NCI-H1092 (cell line): ENCODE measurements around the gene RACGAP1.
A peak's percentile ranks its signal among the peaks of the same experiment; 100 is the strongest.
"Not testable (repeated sequence)": the region's sequence is repeated elsewhere in the genome, so short reads cannot be mapped to it uniquely, and the experiment has no call there.

Experiments
- DNase-seq: peaks from one replicate; lab custom pipeline; 2025; lab: John Stamatoyannopoulos, UW

RACGAP1 gene

GRCh38 chr12:50055831-50056638 lies 30.7 kb upstream of the RACGAP1 start:
- DNase-seq: no peak

DNA sequence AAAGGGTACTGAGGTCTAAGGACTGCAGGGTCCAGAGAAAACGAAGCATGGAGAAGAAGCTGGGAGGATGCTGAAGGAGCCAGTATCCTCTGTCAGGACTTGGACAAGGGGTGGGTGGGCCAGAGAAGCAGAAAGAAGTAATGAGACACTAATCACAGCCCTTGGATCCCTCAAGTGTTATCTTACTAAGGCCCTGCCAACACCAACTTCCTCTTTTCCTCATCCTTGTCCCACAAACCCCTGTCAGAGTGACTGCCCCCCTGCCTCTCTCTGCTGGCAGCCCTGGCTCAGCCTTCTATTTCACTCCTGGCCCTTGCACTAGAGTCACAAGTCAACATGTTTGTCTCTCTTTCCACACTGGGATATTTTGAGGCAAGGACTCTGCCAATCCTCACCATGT lies 28.3 kb upstream of the RACGAP1 start:
- no peak for DNase-seq

GRCh38 chr12:50052964-50053363 lies 27.7 kb upstream of the RACGAP1 start:
- no peak for DNase-seq

- no peak for DNase-seq
These were observed 27.2 kb upstream of the RACGAP1 start for GRCh38 chr12:50052544-50052943.

DNA sequence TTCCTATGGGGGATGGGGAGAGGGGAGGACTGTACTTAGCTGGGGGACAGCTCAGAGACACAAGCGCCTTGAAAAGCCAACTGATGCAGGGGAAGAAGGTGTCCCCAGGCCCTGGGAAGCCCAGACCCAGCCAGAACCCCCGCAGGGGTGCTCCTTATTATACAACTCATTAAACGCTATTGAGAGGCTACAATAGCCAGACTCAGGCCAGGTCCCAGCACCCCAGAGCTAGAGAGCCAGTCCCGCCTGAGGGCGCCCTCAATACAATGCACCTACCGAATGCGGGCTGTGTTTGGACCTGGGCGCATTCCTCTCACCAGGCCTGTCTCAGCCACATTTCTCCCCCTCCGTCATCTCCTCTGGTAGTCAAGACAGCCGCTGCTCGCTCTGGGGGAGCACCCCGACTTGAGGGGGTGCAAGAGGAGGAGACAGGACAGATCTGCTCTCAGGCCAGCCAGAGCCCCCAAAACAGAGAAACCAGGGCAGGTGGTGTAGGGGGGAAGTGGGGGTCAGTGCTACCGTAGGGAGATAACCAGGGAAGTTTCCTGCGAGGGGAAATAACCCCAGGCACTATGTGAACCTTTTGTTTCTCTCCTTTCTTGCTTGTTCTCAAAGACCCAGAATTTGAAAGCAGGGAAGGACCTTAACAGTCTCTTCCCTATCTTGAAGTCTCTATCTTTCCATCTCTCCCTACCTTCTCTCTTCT lies 26.0 kb upstream of the RACGAP1 start:
- DNase-seq: no peak

DNA sequence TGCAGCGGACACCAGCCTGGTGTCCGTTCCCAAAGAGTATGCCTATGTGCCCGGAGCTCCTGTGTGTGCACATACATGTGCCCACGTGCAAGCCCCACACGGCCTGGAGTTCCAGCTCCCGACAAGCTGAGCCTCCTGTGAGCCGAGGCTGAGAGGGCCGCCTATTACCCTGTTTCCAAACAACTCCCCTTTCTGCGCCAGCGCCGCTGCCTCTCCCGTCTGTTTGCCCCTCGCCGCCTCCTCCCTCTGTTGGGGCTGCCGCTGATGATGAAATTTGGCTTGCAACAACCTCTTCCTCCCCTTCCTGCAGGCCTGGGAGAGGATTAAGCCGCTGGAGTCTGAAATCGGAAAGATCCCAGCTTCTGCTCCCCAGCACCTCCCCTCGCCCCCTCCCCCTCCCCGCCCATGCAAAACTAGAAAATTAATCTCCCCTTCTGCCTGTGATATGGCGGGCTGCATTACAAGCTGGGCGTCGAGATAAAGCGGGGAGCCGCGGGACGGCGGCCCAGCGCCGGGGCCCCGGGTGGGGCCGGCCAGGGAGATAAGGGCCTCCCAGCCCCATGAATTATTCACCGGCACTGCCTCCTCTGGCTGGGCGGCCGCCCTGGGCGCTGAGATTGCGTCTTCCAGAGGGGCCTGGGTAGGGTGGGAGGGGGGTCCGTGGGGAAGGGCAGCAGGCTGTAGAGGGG lies 25.3 kb upstream of the RACGAP1 start:
- no peak for DNase-seq

DNA sequence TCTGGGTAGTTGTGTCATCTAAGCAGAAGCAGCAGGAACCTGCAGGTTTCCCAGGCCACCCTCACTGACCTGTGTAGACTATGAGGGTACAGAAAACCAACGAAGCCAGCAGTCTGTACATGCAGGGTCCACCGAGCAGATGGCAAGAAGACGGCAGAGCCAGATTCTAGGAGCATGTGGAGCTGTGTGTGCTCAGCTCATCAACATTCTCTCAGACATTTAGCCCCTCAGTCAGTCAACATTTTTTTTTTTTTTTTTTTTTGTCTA lies 24.8 kb upstream of the RACGAP1 start:
- no peak for DNase-seq

DNA sequence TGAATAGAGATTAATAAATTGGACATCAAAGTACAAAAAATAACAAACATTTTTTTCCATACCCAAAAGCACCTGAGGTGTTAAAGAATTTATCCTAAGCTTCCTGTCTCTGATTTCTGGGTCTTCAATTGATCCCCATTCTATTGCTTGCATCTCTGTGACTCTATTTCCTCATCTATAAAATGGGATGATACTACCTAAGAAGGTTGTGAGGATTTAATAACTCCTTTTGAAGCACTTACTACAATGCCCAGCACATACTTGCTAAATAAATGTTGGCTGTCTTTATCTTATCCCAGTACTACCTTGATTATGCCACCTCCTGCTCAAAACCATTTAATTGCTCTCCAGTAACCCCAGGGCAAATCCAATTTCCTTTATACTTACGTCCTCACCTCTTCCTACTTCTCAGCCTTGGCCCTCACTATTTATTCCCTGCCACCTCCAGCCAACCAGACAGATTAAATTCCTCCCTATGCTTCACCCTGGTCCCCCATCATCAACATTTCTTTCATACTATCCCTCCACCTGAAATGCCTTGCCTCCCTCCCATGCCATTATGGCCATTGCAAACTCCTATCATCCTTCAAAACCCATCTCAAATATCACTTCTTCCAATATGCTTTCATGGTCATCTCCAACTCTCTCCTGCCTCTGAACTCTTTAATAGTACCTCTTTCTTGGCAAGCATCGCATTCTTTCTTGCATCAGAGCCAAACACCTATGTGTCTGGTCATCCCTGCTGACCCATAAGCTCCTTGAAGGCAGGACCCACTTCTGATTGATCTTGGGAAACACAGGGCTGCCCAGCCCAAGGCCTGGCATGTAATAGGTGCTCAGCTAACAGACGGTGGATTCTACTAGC lies 24.2 kb upstream of the RACGAP1 start:
- DNase-seq: no peak

DNA sequence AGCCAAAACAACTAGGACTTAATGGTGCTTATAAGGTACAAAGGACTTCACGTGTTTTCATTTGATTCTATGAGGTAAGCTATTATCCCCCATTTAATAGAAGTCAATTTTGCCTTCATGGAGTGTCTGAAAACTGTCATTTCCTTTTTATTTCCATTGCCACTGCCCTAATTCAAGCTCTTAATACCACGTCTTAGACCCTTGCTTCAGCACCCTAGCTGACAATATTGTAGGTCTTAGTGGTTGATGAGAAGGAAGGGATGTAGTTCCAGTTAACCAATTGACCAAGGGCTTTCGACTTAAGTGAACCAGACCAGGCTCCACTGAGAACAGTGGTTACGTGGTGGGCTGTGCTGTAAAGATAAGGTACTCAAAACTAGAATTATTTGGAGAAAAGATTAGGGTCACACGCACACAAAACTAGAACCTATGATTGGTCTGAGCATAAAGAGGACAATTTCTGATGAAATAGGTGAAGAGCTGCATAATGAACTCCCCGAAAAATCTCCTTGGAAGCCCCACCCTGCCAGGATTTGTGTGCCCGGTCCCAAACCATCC lies 22.5 kb upstream of the RACGAP1 start:
- no peak for DNase-seq

DNA sequence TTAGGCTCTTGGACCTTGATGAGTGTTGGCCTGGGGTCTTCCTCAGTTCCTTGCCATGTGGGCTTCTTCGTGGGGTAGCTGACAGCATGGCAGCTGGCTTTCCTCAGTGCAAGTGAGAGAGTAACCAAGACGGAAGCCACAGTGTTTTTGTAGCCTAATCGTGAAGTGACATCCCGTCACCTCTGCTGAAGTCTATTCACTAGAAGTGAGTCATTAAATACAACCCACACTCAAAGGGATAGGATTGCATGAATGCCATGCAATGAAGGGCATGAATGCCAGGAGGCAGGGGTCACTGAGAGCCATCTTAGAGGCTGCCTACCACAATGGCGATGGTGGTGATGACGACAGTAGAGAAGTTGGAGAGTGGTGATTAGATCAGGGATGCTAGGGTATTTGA lies 18.6 kb upstream of the RACGAP1 start:
- DNase-seq: no peak

- no peak for DNase-seq
These were observed 18.0 kb upstream of the RACGAP1 start for GRCh38 chr12:50043308-50043707.

DNA sequence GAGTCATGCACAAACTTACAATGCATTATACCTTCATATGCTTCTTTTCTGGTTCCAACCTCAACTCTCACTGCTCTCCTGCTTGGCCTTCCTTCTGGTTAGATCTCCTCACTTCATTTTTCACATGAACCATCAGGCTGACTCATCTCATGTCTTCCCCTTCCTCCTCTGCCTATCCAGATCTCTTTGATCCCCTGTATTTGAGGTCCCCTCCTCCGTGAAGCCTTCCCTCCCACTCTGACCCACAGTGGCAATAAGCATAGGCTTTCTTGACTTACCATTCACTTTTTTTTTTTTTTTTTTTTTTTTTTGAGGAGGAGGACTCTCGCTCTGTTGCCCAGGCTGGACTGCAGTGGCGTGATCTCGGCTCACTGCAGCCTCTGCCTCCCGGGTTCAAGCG lies 17.4 kb upstream of the RACGAP1 start:
- DNase-seq: no peak

DNA sequence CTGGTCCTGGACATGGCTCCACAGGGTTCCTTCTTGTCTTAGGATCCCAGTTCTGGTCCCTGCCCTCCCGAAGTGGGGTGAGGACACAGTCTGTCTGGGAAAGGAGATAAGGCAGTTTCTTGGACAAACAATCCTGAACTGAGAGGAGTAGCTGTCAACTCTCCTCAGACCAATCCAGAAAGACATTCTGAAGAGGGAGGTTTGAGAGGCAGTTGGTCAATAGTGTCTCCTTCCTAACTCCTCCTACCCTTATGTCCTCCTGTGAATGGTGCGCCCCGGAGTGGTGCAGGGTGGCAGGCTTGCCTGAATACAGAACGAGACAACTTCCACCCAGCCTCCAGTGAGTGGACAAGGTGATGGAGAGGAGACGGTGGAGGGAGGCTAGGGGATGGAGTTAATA lies 16.7 kb upstream of the RACGAP1 start:
- no peak for DNase-seq

DNA sequence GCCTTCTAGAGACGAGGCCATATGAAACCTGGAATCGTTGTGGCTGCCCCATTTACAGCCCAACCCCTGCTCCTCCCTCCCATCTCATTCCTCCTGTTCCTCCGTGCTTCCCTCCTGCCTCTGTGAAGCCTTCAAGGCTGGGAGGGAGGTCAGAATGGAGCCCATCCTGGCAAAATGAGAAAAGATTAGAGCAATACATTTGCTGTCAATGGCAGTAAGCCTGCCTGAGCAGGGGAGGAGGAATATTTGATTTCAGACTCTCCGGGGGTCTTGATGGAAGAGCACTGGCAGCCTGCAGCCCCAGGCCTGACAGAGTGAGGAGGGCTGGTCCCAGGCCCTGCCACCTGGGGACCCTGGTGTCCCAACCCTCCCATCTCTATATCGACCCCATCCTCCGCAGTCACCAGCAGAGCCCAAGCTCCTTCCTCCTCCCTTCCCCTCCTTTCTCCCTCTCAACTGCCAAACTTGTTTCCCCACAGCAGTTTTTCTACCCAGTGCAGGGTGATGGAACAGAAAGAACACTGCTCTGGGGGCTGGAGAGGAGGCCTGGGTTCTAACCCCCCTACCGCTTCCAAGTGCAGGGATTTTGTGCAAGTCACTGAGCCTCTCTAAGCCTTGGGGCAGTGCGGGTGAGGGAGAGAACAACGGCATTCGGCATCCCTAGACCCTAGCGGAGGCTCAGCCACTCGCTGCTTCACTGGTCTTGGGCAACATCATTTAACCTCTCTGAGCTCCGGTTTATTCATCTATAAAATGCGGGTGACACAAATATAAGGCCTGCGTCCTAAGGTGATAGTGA lies 16.0 kb upstream of the RACGAP1 start:
- DNase-seq: no peak

- no peak for DNase-seq
These were observed 15.4 kb upstream of the RACGAP1 start for GRCh38 chr12:50040657-50041056.

DNA sequence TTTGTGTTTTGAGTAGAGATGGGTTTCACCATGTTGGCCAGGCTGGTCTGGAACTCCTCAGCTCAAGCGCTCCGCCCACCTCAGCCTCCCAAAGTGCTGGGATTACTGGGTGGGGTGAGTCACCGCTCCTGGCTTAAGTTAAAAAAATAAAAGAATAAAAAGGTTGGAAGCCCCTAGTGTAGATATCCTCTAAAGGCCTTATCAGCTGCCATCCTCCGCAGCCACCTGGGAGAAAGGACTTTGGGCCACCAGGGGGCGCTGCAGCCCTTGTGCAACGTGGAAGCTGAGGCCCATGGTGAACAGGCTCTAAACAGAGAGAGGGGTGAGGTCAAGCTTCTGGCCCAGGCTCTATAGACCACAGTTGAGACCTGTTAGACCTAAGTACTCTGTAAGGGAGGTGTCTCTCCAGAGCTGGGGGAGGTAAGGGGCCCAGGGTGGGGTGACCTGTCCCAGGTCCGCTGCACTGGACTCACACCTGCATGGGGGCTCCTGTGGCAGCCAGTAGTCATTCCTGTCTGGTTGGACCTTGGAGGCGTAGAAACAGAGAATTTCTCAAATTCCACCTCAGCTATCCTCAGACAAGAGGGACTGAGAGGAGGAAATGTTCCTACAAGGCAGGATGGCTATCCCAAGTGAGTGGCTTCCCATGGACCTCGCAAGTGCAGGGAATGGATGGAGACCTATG lies 14.0 kb upstream of the RACGAP1 start:
- peak; percentile 36 for DNase-seq

GRCh38 chr12:50038336-50038735 lies 13.0 kb upstream of the RACGAP1 start:
- DNase-seq: no peak

GRCh38 chr12:50032854-50033581 lies 7.7 kb upstream of the RACGAP1 start:
- DNase-seq: no peak

DNA sequence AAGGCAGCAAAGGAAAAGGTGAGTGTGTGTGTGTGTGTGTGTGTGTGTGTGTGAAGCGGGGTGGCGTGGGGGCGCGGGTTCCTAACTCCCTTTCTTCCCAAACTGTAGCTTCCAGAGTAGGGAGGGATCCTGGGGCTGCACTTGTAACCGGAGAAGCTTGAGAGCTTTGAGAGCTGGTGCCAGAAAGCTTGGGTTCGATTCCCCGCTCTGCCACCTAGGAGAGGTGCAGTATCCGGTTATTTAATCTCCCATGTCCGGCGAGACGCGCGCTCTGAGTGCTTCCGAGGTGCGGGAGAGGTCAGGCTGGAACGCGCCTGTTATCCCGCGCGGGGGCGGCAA lies 7.2 kb upstream of the RACGAP1 start:
- no peak for DNase-seq

- DNase-seq: not testable (repeated sequence)
These were observed 5.2 kb upstream of the RACGAP1 start for GRCh38 chr12:50030449-50030848.
